GM21423 (cell line): Measurements from ENCODE around the gene SBK1.
"Not testable (repeated sequence)": the region's sequence is repeated elsewhere in the genome, so short reads cannot be mapped to it uniquely, and the experiment has no call there.

Experiments
- ATAC-seq: cut with Tn5 transposase; IDR thresholded peaks from one replicate; pipeline ENCODE4 v1.9.1; 2021; ENCODE audit warnings: mild to moderate bottlenecking, moderate library complexity; ENCODE audit not compliant: unreplicated experiment

The SBK1 gene

DNA sequence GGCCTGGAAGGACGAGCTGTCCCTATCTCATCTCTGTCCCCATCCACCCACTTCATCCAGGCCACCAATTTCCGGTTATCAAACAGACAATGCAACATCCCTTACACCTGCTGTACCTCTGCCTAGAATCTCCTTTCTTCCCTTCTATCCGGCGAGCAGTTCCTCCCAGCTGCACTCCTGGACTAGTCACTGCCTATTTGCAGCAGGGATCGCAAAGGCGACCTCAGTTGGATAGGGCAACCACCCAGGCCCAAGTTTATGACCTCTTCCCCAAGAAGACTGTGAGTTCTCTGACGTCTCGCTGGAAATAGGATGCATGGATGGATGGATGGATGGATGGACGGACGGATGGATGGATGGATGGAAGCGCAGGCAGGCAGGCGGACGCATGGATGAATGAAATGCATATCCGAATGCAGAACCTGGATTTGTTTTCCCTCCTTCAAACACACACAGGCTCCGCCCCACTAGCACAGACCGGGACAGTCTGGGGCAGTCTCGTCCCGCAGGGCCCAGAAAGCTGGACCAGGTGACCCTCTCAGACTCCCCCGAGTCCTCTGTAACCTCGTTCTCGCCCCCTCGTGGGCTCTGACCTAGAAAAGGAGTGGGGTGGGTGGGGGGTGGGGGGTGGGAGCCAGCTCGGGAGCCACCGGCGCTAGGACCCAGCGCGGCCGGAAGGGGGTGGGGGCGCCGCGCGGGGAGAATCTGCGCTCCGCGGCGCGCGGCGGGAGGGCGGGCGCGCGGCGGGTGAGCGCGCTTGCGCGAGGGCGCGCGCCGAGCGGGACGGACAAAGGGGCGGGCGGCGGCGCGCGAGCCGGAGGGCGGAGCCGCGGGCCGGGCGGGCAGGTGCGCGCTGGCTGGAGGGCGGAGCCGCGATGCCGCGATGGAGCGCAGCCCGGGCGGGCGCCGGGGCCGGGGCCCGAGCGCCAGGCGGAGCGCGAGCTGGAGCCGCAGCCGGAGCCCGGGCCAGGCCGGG, at the start of gene SBK1:
TSS of gene SBK1 (plus strand) at position 875 of the 976 bp plus-strand sequence. CDS start 24,867 bp downstream, outside the sequence.
- ATAC-seq = peak; percentile 89

DNA sequence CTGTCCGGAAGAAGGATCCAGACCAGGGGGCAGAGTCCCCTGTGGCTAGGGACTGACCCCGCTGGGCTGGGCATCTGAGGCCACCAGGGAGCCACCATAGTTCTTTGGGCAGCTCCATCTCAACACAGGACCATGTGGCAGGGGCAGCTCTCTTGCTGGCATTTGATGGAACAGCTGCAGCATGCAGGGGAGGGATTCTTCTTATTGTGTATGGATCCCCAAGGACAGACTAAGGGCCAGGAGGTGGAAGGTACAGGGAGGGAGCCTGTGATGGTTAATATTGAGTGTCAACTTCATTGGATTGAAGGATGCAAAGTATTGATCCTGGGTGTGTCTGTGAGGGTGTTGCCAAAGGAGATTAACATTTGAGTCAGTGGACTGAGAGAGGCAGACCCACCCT, 42.8 kb upstream of the SBK1 start:
- ATAC-seq = not testable (repeated sequence)

DNA sequence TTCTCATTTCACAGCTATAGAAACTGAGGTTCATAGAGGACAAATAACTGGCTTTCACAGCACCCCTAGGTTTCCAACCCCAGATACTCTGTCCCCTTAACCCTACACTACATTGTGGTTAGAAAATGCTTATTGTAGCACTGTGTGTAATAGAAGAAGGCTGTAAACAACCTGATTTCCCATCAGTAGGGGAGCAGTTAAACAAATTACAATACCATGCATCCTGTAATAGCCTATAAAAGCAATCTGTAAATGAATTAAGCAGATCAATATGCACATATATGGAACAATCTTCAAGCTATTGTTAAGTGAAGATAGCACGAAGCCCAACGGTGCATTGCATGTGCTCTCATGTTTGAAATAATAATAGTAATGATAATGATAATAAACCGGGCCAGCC, 41.3 kb upstream of the SBK1 start:
- no peak for ATAC-seq

DNA sequence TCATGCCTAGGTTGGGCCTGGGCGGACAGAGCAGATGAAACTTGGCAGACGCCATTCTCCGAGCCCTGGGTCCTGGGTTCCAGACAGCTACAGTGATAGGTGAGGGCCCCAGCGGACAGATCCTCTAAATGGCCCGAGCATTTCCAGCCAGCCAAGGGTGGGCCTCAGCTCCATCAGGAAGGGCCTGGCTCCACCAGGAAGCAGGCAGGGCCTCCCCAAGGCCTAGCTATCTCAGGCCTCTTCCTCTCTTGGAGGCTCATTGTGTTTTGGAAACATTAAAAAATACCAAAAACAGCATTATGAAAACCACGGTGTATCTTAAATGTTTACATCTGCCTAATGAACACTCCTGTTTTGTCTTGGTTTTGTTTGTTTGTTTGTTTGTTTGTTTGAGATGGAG, 38.2 kb upstream of the SBK1 start:
- no peak for ATAC-seq

DNA sequence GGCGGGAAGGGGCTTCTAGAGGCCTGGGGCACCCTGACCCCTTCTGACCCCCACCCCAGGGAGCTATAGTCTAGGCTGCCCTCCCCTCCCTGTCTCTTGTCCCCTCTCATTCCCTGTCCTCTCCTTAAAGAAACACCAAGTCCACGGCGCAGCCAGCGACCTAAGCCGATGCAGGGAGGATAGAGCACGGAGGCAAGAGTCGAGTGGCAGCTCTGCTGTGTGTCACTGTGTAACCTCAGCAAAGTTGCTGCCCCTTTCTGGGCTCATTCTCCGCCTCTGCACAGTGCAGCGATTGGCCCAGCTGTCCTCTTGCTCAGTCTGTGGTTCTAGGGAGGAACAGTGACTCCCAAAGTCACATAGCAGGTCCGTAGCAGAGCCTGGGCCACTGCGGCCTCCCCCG, 36.5 kb upstream of the SBK1 start:
- ATAC-seq = no peak

DNA sequence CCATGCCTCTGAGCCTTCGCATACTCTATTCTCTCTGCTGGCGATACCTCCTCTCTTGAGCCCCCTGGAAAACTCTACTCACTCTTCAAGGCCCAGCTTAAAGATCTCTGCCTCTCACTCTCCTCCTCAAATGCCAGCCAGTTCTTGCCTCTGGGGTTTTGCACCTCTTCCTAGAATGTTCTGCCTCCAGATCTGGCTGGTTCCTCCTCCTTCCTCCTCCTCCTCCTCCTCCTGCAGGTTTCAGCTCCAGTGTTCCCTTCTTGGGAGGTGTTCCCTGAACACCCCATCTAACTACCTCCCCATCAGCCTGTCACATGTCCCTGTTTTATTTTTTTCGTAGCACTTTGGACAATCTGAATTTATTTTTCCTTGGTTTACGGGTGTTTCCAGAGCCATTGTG, 35.1 kb upstream of the SBK1 start:
- ATAC-seq = no peak

DNA sequence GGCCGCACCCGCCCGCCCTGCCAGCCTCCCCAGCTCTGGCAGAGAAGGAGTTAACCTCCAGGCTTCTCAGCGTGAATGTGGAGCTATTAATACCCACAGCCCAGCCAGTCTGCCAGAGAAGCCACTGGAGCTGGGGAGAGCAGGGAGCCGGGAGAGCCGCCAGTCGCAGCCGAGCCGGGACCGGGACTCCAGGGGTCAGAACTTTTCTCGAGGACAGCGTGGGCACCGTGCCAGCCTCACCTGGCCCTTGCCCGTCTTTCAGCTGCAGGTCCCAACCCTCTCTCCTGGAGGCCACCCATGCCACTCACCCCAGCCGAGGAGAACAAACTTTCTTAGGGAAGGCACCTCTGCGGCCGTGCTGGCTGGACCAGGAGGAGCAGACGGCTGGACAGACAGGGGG, 33.8 kb upstream of the SBK1 start:
- ATAC-seq = no peak

DNA sequence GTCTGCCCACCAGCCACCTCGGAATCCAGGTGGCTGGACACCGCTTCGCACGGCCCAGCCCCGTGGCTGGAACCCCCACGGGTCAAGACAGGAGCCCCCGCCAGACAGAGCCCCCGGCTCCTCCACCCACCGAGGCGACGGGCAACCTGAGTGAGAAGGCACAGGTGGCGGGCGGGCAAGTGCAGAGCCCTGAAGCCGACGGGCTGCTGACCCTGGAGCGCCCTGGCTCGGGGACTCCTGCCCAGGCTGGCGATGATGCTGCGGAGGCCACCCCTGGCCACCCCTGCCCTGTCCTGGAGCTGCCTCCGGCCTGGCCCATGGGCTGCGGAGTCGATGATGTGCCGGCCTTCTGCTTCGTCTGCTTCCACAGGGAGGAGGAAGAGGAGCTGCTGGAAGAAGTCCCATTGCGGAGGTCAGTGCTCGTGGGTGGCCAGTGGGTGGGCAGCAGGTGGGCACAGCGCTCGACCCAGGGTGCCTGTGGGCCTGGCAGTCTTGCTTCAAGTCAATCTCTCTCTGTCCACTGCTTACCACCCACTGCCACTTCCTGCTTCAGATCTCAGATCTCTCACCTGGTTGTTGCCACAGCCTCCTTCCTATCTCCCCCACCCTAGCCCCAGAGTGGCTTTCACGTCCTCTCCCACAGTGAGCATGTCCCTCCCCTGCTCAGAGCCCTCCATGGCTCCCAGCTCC, 33.1 kb upstream of the SBK1 start:
- no peak for ATAC-seq

DNA sequence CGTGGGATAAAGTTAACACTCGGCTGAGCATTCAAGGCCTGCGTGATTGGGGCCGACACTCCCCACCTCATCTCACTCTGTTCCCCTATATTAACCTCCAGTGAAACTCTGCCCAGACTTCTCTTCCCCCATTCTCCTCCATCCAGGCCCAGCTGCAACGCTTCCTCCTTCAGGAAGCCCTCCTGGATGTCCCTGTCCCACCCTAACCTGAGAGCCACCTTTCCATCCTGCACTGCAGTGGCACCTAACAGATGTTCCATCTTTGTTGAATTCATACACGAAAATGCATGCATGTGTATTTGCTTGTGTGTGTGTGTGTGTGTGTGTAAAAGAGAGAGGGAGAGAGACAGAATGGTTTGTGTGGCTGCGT, 32.6 kb upstream of the SBK1 start:
- no peak for ATAC-seq

DNA sequence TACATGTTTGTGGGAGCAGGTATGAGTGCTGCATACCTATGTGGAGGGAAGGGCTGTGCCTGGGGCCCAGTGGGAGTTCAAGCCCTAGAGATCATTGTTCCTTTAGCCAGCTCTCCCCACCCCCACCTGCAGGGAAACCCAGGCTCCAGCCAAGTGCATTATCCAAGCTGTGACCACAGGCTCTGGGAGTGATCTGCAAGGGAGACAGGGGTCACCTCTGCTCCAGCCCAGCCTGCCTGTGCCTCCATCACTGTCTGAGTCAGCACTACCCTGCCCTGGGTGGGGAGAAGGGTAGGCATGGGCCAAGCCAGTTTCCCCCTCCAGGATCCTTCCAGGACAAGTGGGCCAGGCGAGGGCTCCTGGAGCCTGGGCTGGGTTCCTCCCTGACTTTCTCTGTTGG, 32.1 kb upstream of the SBK1 start:
- ATAC-seq = no peak

DNA sequence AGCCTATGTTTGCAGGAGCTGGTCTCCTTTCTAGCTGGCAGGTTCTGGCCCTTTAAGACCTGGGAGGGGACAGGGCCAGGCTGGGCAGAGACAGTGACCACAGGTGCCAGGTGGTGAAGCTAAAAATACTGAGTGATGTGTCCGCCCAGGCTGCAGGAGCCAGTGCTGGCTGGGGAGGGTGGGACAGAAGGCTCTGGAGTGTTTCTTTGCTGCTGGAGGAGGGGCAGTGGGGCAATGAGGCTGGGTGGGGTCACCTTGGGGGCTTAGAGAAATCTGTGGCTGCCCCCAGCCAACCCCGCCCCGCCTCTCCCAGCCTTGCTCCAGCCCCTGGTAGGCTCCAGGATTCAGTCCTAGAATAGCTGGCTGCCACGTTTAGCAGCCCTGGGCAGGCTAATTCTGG, 30.4 kb upstream of the SBK1 start:
- no peak for ATAC-seq

DNA sequence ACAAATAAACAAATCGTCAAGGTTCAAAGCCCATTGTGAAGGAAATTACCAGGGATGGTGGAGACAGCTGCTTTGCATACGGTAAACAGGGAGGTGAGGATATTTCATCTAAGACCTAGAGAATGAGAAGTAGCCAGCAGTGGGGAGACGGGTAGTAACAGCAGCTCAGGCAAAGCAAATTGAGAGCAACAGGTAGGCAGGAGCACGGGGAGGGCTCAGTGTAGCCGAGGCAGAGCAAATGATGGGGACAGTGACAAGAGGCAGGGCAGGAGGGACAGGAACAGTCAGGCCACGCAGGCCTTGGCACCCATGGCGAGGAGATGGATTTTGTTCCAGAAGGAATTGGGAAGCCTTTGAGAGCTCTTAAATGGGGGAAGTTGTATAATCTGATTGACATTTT, 29.0 kb upstream of the SBK1 start:
- ATAC-seq = no peak

DNA sequence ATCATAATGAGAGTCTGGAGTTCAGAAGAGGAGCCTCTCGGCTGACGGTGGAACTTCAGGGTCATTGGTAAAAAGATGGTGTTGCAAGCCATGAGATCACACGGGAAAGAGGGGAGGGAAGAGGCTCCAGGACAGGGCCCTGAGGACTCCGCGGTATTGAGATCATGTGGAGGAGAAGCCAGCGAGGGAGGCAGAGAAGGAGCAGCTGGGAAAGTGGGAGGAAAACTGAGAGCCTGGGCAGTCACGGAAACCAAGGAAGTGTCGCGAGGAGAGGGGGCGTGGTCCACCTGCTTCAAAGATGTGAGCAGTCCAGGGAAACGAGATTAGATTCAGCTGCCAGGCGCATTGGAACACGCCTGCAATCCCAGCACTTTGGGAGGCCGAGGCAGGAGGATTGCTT, 27.7 kb upstream of the SBK1 start:
- ATAC-seq = no peak

DNA sequence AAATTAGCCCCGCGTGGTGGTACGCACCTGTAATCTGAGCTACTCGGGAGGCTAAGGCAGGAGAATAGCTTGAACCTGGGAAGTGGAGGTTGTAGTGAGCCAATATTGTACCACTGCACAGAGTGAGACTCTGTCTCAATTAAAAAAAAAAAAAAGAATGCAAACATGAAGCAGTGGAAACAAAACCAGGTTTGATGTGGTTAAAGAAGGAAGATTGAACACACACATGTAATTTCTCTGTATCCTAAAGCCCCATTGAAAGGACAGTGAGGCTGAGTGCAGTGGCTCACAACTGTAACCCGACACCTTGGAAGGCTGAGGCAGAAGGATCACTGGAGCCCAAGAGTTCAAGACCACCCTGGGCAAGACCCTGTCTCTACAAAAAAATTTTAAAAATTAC, 26.5 kb upstream of the SBK1 start:
- ATAC-seq = no peak

DNA sequence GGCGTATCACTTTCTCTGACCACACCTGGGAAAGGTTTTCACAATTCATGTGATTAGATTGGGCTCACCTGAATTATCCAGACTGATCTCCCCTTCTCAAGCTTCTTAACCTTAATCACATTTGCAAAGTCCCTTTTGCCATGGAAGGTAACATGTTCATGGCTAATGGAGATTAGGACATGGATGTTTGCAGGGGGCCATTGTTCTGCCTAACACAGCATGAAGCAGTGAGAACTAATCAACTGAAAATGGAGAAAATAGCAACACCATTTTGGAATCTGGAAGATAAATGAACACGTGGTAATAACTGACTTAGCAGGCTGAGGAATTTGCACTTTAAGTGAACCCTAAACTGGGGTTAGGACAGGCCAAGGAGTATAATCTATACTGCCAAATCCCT, 25.0 kb upstream of the SBK1 start:
- no peak for ATAC-seq

DNA sequence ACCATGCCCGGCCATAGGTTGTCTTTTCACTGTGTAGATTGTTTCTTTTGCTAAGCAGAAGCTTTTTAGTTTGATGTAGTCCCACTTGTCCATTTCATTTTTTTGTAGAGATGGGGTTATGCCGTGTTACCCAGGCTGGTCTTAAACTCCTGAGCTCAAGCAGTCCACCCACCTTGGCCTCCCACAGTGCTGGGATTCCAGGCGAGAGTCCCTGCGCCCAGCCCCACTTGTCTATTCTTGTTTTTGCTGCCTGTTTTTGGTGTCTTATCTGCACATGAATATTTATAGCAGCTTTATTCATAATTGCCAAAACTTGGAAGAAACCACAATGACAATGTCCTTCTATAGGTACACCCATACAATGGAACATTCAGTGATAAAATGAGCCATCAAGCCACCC, 18.8 kb upstream of the SBK1 start:
- ATAC-seq = no peak

DNA sequence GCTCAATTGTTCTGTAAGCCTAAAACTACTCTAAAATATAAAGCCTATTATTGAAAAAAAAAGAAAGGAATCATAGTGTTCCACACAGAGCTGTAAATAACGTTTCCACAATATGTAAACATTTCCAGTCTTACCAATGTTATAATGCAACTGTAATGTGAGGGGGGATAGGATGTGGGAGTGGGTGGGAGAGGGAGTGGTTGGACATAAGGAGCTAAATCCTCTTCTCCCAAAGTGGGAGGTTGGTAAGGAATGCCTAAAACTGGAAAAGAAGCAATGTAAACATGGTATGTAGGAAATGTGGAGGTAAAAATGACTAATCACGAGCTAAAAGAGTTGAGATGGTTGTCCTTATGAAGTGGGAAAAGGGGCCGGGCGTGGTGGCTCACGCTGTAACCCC, 17.6 kb upstream of the SBK1 start:
- no peak for ATAC-seq

DNA sequence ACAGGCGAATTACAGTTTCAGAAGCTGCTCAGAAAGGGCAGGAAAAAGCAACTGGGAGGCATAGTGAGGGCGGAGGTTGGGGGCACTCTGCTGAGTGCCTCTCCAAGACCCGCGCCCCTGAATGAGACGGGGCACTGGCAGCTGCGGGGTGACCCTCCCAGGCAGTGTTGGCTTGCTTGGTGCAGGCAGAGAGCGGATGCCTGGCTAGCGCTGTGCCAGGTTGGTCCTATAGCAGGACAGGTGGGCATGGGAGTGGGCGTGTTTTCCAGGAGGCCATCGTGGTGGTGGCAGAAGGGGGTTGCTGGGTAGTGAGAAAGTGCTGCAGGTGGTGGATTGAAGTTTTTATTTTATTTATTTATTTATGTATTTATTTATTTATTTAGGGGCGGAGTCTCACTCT, 16.0 kb upstream of the SBK1 start:
- ATAC-seq = no peak

DNA sequence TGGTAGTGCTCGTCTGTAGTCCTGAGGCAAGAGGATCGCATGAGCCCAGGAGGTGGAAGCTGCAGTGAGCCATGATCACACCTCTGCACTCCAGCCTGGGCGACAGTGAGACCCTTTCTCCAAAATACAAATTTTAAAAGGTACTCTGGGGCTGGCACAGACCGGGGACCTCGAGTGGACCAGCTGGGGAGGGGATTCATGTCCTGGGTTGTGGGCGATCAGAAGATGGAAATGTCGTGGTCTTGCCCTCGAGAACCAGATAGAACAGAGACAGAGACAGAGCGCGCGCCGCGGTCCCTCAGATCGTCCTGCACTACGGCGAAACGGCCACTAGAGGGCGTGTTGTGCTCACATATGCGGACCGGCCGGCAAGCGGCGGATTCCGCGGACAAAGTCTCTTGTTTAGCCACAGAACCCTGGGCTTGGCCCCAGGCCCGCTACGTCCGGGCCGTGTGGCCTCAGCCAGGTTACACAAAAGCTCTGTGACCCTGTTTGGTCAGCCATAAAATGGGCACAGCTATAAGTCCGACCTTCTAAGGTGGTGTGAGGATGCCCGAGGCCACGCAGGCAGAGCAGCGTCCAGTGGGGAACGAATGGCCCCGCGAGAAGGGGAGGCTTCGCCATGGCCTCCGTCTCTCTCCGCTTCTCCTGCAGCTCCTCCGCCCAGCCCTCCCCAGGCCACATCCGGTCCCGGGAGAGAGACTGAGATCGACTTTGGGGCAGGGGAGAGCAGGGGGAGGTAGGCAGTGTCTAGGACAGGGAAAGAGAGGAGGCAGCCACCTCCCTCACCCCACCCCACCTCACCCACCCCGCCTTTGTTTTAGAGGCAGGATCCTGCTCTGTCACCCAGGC, 14.6 kb upstream of the SBK1 start:
- no peak for ATAC-seq

DNA sequence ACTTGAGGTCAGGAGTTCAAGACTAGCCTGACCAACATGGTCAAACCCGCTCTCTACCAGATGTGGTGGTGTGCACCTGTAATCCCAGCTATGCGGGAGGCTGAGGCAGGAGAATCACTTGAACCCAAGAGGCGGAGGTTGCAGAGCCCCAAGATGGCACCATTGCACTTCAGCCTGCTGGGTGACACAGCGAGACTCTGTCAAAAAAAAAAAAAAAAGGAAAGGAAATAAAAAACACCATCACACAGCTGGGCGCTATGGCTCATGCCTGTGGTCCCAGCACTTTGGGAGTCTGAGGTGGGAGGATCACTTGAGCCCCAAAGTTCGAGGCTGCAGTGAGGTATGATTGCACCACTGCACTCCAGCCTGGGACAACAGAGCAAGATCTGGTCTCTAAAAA, 13.3 kb upstream of the SBK1 start:
- ATAC-seq = no peak
